Gastrocnemius medialis (tissue), 4 donors: ENCODE measurements around the gene RAB3C.

Experiments used
- POLR2A ChIP-seq, 2 donors: fragments of 450-650 bp; IDR thresholded peaks; one replicate each; pipeline ENCODE4 v1.6.1; 2017; ENCODE audit warnings: antibody characterized with exemption in 2 of 2, mild to moderate bottlenecking in 2 of 2, moderate library complexity in 2 of 2
- TF ChIP-seq, protein P1 (sequence below), 5 experiments: fragments of 450-650 bp in 3 of 5; fragments of 200-600 bp in 2 of 5; sonication (generic) in 2 of 5; IDR thresholded peaks in 4 of 5; conservative IDR thresholded peaks in 1 of 5; 1 replicate in 4 of 5; 2 replicates in 1 of 5; pipeline ENCODE4 v1.5.1; 2016 to 2019; ENCODE audit warnings: antibody characterized with exemption in 5 of 5, mild to moderate bottlenecking in 3 of 5, moderate library complexity in 3 of 5

DNA sequence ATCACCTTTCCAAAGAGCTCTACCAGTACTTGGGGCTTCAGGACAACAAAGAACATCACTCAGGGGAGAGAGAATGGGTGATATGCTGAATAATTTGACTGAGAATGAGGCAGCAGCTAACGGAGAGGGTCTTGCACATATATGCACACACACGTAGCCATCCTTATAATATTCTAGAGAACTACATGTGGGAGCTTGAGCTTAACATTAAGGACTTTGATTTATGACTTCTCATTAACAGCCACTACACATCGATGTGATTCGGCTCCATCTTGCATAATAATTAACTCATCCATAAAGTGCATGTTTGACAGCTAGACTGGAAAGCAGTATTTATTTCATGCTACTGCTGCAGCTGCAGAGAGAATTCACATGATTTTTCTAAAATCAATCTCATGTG is 163.4 kb downstream of the RAB3C start:
- TF ChIP-seq, protein P1, sequence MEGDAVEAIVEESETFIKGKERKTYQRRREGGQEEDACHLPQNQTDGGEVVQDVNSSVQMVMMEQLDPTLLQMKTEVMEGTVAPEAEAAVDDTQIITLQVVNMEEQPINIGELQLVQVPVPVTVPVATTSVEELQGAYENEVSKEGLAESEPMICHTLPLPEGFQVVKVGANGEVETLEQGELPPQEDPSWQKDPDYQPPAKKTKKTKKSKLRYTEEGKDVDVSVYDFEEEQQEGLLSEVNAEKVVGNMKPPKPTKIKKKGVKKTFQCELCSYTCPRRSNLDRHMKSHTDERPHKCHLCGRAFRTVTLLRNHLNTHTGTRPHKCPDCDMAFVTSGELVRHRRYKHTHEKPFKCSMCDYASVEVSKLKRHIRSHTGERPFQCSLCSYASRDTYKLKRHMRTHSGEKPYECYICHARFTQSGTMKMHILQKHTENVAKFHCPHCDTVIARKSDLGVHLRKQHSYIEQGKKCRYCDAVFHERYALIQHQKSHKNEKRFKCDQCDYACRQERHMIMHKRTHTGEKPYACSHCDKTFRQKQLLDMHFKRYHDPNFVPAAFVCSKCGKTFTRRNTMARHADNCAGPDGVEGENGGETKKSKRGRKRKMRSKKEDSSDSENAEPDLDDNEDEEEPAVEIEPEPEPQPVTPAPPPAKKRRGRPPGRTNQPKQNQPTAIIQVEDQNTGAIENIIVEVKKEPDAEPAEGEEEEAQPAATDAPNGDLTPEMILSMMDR (IDR thresholded peaks at IDR 0.05 in 4 of 5, conservative IDR thresholded peaks at IDR 0.05 in 1 of 5), result no peak
- TF ChIP-seq POLR2A (IDR thresholded peaks at IDR 0.05), result no peak
